Measurements from ENCODE around the gene HSBP1L1. TPM values are rescaled to one million over a fixed set of nuclear protein-coding genes. Genes with fewer than 3 reads are reported as not detected.
"Not testable (repeated sequence)": the region's sequence is repeated elsewhere in the genome, so short reads cannot be mapped to it uniquely, and the experiment has no call there.

Gene HSBP1L1
- total RNA-seq, 1 experiment from 2014 or later = 41.4 TPM

GRCh38 chr18:80010551-80010906, 46.1 kb downstream of the HSBP1L1 start:
- peaks cover 12 to 15% of the 10 kb centered on the region in 2 experiments for H3K4me1 ChIP-seq (ENCODE audit: control insufficient read depth in 1 of 2, insufficient read depth in 2 of 2, low read length in 2 of 2)
- no peak overlapping the region for H2AFZ ChIP-seq (ENCODE audit: low read depth, low read length, poor library complexity, severe bottlenecking)
- intact Hi-C loops (cut with micrococcal nuclease) = no loop called here
- H3K27me3 ChIP-seq (ENCODE audit: insufficient read depth, low read length) = no peaks in the 10 kb centered on the region
- no peaks in the 10 kb centered on the region for H4K20me1 ChIP-seq (ENCODE audit: insufficient read depth)
- POLR2A ChIA-PET = interaction anchor here (1.0 kb wide), 1 partner anchor 23 kb away, joined by 4 read pairs; no protein-coding TSS in a partner anchor
- H3K79me2 ChIP-seq (ENCODE audit: insufficient read depth, low read length) = no peaks in the 10 kb centered on the region
- DNase-seq (ENCODE audit: low read depth, low spot score) = no peak
- no peaks in the 10 kb centered on the region for H3K36me3 ChIP-seq (ENCODE audit: control insufficient read depth in 1 of 2, insufficient read depth in 2 of 2, low read length in 2 of 2)
- no TSS peak for BruUV-seq (replicated peaks)
- TF ChIP-seq EGR1 (IDR thresholded peaks at IDR 0.05; ENCODE audit: low read depth) (no peak), FOSL1 (IDR thresholded peaks at IDR 0.05; ENCODE audit: low read depth) (no peak), EZH2 (IDR thresholded peaks at IDR 0.05) (no peak), ELF1 (IDR thresholded peaks at IDR 0.05; ENCODE audit: borderline replicate concordance, low read depth) (no peak), SIN3A (IDR thresholded peaks at IDR 0.05; ENCODE audit: low read depth) (no peak; the same call in 1 of the 2 replicates), REST (IDR thresholded peaks at IDR 0.05; ENCODE audit: low read depth) (no peak)
- peak overlapping the region; percentile 57 for H3K4me2 ChIP-seq (ENCODE audit: low read length)
- RAD21 ChIA-PET (ENCODE audit: low non-redundant PET in 1 of 2, low total read pairs in 2 of 2, uncharacterized antibody in 2 of 2, unreplicated experiment in 2 of 2) = no interaction called here
- H3K4me3 ChIP-seq (replicated peaks in 1 of 2; ENCODE audit: low read depth in 1 of 2, low read length in 2 of 2) = no peak overlapping the region
- H3K9ac ChIP-seq (ENCODE audit: low read length) = no peak overlapping the region
- CTCF ChIA-PET = interaction anchor here (1.1 kb wide), 1 partner anchor 22 kb away, joined by 3 read pairs; no protein-coding TSS in a partner anchor
- H3K27ac ChIP-seq (ENCODE audit: low read depth, low read length) = peak overlapping the region; percentile 41
- no peaks in the 10 kb centered on the region for H3K9me3 ChIP-seq (ENCODE audit: control insufficient read depth in 1 of 2, insufficient read depth in 1 of 2, low read depth in 1 of 2, low read length in 2 of 2)
- ATAC-seq = peak; percentile 33
- no peaks in the 10 kb centered on the region for H3K9me2 ChIP-seq (ENCODE audit: insufficient read depth)

GRCh38 chr18:80011496-80012137, 47.2 kb downstream of the HSBP1L1 start:
- H2AFZ ChIP-seq (ENCODE audit: low read depth, low read length, poor library complexity, severe bottlenecking); ATAC-seq; H3K79me2 ChIP-seq (ENCODE audit: insufficient read depth, low read length); intact Hi-C loops (cut with micrococcal nuclease); H3K27ac ChIP-seq (ENCODE audit: low read depth, low read length); H3K9ac ChIP-seq (ENCODE audit: low read length); BruUV-seq (replicated peaks); H3K9me3 ChIP-seq (ENCODE audit: control insufficient read depth in 1 of 2, insufficient read depth in 1 of 2, low read depth in 1 of 2, low read length in 2 of 2); H3K9me2 ChIP-seq (ENCODE audit: insufficient read depth); H3K36me3 ChIP-seq (ENCODE audit: control insufficient read depth in 1 of 2, insufficient read depth in 2 of 2, low read length in 2 of 2); CTCF ChIA-PET; RAD21 ChIA-PET (ENCODE audit: low non-redundant PET in 1 of 2, low total read pairs in 2 of 2, uncharacterized antibody in 2 of 2, unreplicated experiment in 2 of 2); H3K4me2 ChIP-seq (ENCODE audit: low read length); H4K20me1 ChIP-seq (ENCODE audit: insufficient read depth); H3K27me3 ChIP-seq (ENCODE audit: insufficient read depth, low read length); DNase-seq (ENCODE audit: low read depth, low spot score); H3K4me3 ChIP-seq (replicated peaks in 1 of 2; ENCODE audit: low read depth in 1 of 2, low read length in 2 of 2); POLR2A ChIA-PET: not testable (repeated sequence)
- H3K4me1 ChIP-seq (ENCODE audit: control insufficient read depth in 1 of 2, insufficient read depth in 2 of 2, low read length in 2 of 2) = peaks cover 12 to 15% of the 10 kb centered on the region in 2 experiments
